NCI-H1105 treated with DMSO at 0.1 percent for 48 hours (cell line): Measurements from ENCODE around the gene AHNAK.
"Not testable (repeated sequence)": the region's sequence is repeated elsewhere in the genome, so short reads cannot be mapped to it uniquely, and the experiment has no call there.

Experiments used
- DNase-seq: peaks from one replicate; lab custom pipeline; 2025; lab: John Stamatoyannopoulos, UW

Gene AHNAK

DNA sequence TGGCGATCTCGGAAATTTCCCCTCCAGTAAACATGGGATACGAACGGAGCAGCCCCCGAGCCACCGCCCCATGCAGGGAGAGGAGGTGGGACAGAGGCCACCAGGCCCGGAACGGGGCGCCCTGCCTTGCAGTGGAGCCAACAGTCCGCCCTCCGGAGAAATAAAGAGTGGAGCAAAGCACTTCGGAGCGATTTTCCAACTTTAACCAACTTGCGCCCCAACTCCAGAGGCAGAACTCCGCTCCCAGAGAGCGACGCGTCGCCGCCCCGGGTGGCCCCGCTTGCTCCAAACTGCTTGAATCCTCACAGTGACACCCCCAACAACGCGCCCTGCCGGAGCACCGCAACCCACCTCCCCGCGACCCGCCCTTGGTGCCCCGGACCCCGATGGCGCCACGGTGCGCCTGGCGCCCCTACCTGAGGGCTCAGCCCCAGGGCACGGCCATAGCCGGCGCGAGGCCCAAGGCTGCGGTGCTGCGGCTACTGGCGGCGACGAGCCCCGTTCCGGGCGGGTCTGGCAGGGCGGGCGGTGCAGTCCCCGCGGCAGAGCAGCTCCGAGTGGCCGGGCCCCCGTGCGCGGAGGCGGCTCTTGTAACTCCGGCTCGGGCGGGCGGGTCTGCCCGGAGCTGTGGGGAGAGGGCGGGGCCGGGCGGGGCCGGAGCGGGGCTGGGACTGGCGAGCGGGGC is at the start of gene AHNAK:
AHNAK (minus strand) TSS at position 563 of the 685 bp plus-strand sequence. CDS start 10,708 bp downstream, outside the sequence.
- DNase-seq, result peak; percentile 10

DNA sequence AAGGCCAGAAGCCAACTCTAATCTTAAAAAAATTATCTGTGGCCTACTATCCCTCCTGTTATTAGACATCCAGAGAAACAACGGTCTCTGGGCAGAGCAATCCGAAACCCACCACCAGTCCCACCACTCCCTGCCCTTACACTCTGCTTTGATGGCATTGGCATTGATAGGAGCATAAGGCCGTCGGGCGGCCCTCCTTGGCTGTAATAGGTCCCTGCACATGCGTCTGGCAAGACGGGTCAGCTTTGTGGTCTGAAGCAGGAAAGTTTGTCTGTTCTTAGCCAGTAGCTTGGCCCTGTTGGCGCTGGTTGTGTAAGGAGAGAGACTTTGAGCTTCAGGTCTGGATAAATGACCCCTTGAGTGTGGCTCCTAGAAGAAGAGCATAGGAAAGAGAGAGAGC is 48.5 kb upstream of the AHNAK start:
- DNase-seq, result no peak

DNA sequence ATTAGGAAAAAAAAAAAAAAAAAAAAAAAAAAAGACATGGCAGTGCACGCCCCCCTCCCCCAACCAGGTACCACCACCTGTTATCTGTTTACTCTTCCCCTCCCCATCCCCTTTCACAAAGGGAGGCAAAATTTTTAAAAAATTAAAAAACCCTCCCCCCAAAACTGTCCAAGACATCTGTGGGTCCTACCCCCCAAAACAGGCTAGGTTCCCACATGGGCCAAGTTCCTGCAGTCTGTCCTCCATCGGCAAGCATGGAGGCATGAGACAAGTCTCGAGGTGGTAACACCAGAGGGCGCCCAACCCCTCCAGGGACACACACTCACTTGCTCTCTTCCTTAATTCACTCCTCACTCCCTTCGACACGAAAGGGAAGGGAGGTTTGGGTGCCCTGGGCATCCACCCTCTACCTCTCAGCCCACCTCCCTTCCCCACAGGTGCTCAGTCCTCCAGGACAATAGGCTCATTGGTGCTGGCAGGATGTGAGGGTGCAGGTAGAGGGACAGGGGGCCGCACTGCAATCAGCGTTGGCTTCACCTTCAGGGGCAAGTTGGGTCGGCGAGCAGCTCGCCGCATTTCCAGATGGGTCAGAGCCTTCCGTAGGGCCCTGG is 46.9 kb upstream of the AHNAK start:
- peak; percentile 68 for DNase-seq

DNA sequence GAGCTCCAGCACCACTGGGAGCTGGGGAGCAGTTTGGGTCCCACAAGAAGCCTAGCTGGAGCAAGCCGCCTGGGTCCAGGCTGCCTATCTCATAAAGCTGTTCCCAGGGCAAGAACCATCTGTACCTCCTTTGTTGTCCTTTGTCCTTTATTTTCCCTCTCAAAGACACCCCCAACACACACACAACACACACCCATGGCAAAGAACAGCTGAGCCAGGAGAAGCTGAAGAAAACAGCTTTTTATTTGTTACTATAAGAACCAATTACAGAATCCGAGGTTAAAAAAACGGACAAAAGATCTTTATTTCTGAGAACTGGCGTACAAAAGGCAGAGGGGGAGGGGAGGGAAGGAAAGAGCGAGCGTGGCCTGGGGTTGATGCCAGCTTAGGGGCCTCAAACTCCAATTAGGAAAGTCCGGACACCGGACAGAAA is 46.4 kb upstream of the AHNAK start:
- no peak for DNase-seq

DNA sequence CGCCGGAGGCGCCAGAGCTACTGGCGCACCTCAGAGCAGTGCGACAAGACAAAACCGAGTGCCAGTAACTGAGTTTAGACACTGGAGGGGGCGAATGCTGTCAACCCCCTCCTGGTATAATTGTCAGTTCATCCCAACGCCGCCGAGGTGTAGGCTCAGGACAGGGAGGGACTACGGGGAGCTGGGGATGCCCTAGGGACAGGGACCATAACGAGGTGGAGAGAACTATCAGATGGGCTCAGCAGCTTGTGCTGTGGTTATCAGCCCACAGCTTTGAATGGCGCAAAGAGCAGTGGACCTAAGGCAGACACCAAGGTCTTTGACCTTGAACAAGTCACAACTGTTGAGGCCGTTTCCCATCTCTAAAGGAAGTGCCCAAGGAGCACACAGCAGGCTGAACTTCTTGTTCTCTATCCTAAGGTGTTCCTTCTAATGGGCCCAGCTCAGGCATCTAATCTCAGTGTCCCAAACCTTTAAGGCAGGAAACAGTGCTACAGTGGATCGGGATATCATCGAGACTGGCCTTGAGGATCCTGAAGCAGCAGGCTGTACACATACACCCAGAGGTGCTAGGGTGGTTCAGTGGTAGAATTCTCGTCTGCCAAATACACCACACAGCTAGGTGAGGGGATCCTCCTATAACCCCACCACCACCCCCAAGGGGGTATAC is 45.7 kb upstream of the AHNAK start:
- DNase-seq, result no peak

DNA sequence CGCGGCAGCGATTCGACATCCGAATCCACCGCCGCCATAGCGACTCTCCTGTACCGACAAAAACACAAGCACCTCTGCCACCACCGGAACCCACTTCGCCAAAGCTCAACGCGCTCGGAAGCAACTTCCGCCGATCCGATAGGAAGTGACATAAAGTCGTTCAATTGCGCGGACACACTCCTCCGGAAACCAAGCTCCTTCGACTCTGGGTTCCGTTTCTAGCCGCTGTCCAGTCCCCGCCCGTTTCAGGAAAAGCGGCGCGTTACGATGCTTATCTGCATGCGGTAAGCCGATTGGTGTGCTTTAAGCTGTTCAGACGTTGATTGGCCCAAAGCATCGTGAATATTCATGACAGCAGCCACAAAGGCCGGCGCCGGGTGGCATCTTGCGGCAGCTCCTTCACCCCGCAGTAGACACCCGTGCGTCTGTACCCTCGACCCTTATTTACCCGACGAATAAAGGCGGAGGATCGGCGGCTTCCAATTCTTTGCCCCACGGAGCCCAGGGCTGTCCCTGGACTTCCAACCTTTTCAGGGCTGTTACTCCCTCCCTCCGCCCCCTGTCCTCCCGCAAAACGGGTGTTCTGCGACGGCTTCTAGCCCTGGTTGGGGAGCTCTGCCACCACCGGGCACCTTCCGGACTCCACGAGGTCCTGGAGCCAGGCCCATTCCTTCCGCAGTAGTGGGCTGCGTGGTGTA is 45.0 kb upstream of the AHNAK start, which contains the start of gene TUT1:
TUT1 (minus strand) TSS at position 76 of the 698 bp plus-strand sequence; CDS start at position 38, 38 bp downstream.
- peak; percentile 99 for DNase-seq

- DNase-seq, result no peak
These were observed 42.5 kb upstream of the AHNAK start for GRCh38 chr11:62588966-62589637.

- not testable (repeated sequence) for DNase-seq
These were observed 38.8 kb upstream of the AHNAK start for GRCh38 chr11:62585356-62585755.

- DNase-seq, result not testable (repeated sequence)
These were observed 35.1 kb upstream of the AHNAK start for GRCh38 chr11:62581735-62582134.

- no peak for DNase-seq
These were observed 34.5 kb upstream of the AHNAK start for GRCh38 chr11:62580959-62581715.

GRCh38 chr11:62579252-62579651 is 32.6 kb upstream of the AHNAK start:
- no peak for DNase-seq

DNA sequence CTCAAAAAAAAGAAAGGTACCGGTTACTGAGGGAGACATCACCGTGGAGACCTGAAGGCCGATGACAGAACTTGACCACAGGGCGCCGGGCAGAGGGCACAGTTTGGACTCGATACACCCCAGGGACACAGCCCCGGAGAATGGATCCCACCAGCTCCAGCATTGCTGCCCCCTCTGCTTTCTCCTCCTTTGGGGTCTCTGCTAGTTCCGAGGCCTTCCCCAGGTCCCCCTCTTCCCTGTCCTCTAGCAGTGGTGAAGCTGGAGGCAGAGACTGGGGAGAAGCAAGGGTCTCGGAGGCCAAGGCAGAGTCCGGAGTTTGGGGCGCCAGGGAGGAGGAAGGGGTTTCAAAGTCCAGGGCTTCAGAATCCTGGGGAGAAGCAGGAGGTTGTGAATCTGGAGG is 31.9 kb upstream of the AHNAK start:
- DNase-seq, result no peak

DNA sequence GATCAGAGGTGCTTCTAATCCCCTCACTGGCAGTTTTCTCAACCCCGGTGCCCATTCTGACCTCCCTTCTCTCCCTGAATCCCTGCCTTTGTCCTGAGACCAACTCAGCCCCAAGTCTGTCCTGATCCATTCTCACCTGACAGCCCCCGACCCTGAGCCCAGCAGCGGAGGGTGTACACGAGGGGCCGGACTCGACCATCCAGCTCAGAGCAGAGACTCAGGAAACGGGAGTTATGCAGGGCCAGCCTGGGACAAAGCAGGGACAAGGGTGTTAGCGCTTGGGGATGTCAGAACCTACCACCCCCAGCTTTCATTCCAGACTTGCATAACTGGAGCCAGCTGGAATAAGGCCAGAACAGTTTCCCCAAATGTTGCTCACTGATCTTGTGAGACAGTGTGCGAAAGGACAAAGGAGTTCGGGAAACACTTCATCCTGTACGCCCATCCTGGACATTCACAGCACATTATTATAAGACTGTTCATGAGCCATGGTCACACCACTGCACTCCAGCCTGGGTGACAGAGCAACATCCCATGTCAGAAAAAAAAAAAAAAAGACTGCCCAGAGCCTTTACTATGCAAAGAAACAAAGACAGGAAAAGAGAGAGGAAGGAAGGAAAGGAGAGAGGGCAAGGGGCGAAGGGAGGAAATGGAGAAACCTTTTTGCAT is 30.6 kb upstream of the AHNAK start:
- no peak for DNase-seq

DNA sequence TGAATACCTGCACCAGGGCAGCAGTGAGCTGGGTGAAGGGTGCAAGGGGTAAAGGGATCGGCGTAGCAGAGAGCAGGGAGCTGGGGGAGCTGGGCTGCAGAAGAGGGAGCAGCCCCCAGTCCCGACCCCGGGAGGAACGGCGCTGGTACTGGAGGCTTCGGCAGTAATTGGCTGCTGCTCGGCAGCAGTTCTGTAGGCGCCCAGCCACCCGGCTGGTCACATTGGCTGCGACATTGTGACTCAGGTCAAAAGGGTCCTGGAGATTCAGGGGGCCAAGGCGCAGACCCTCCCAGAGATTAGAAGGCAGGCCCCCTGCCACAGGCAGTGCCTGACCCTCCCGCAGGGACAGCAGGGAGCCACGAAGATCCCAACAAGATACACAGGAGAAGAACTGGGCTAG is 29.2 kb upstream of the AHNAK start:
- DNase-seq, result no peak

DNA sequence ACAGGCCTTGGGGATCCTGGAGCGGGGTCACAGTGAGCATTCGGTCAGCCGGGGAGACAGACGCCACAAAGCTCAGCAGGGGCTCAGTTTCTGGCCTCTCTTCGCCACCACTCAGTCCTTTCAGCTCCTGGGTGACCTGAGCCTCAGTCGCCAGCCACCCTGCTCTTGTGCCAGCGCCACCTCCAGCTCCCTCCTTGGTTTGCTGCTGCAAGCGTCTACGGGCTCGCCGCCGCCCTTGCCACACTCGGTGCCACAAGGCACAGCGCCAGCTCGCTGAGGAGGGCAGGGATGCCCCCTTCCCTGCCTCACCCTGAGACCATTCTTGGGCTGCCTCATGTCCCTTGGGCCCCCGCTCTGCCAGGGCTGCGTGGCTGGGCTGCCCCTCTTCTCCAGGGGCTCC is 28.6 kb upstream of the AHNAK start:
- peak; percentile 49 for DNase-seq

DNA sequence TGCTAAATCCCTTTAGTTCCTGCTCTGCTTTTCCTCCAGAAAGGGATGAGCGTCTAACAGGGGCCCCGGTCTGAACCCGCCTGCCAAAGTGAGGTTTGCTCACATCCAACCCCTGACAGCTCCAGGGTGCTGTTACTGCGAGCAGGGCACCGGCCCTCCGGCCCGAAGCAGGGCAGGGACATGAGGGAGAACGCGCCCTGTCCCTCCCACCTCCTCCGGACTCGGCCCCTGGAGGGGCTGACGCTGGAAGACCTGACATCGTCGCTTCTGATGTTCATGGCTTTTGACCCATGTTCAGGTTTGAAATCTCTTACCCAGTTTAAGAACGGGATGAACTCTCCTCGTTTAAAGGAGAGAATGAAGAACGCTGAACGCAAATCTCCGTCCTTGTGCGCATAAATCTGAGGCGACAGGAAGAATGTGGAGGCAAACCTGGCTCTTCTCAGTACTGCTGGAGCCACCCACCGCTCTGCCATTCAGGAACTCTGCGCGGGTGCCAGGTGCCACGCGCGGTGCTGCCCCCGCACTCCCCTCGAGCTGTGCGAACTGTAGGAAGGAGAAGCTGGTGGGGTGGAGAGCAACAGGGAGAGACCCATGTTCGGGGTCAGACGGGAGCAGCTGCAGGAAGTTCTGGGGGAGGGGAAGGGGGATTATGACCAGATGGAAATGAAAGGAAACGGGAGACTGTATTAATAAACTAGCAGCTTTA is 27.9 kb upstream of the AHNAK start:
- DNase-seq, result peak; percentile 47

DNA sequence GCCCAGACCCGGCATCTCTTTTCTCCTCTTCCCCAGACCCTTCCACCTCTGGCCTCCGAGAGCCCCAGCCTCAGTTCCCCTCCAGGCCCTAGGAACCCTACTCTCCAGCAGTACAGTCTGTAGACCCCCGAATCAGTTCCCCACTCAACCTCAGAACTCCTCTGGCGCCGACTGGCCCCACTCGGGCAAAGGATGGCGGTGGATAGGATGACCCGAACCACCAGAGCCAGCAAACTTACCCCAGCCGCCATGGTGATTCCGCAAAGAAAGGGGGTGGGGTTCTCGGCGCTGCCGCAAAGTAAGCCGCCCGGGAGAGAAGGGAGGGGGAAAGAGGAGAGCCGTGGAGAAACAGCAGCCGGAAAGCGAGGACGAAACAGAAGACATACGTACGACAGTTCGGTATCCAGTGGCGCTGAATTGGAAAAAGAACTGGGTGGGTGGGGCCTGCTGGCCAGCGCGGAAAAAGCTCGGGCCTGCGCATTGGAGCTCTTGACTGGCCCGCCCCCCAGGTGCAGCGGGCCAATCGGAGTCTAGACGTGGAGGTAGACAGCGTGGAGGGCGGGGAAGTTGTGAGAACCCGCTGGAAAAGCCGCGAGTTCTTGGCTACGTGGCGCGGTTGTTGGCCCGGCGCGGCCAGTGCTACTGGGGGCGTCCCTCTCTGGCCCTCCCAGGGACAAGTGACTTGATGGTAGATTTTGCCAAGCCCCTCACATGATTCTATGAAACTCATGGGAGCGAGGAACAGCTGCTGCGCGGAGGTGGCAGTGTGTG is 27.2 kb upstream of the AHNAK start, which contains the start of gene EEF1G:
EEF1G (minus strand) TSS at position 300 of the 771 bp plus-strand sequence; CDS start at position 251, 49 bp downstream.
- DNase-seq, result peak; percentile 99

GRCh38 chr11:62573006-62573591 is 26.5 kb upstream of the AHNAK start:
- peak; percentile 18 for DNase-seq

DNA sequence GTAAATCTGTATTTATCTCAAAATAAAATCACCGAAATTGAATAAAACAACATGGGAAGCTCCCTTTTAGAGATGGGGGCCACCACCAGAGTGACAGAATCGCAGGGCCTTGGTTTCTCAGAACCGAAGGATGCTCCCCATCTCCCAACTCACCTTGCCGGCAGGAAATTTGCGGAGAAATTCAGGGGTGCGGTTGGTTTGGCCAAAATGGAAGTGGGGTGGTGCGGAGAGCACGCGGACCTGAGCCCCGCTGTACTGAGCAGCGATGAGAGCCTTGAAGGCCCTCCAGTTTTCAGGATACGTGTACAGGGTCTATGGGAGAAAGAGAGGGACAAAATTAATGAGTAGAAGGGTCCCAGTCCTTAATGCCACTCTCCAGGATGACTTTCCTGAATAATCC is 25.8 kb upstream of the AHNAK start:
- no peak for DNase-seq
